IMR-90 (cell line): ENCODE measurements around the gene SYCN. TPM values are rescaled to one million over a fixed set of nuclear protein-coding genes. Genes with fewer than 3 reads are reported as not detected.

Experiments used
- ATAC-seq: fragments of 200-7000 bp; cut with Tn5 transposase; 2 replicates; pipeline ENCODE4 v1.9.1; 2020; ENCODE audit warnings: low read depth, mild to moderate bottlenecking, moderate library complexity
- BruUV-seq: library from RNA; stranded (reverse); fragments of 400-500 nt; replicated peaks from 2 replicates; lab custom pipeline; 2021; lab: Mats Ljungman, UMichigan
- CTCF ChIA-PET: fragments of 300-600 bp; formaldehyde crosslinking; extraction: SDS; loops from one replicate; lab custom pipeline; 2021; ENCODE audit warnings: antibody characterized with exemption; lab: Yijun Ruan, JAX
- POLR2A ChIA-PET: fragments of 300-600 bp; sonication (Branson Sonifier 250); formaldehyde crosslinking; loops from one replicate; lab custom pipeline; 2022; ENCODE audit warnings: antibody characterized with exemption; ENCODE audit not compliant: unreplicated experiment; lab: Charles Lee
- DNase-seq: peaks from one replicate; pipeline ENCODE4 v3.0.0; 2013
- H2AFZ ChIP-seq: replicated peaks from 2 replicates; pipeline ENCODE3; 2013; ENCODE audit warnings: low read length, mild to moderate bottlenecking; ENCODE audit not compliant: poor library complexity
- H2AK5ac ChIP-seq: 2 replicates; pipeline ENCODE4 v1.6.1; 2013; ENCODE audit warnings: low read depth, low read length, inconsistent platforms
- H2AK9ac ChIP-seq: replicated peaks from 2 replicates; pipeline ENCODE3; 2013; ENCODE audit warnings: mild to moderate bottlenecking, low read depth, low read length, moderate library complexity; ENCODE audit not compliant: poor library complexity
- H2BK120ac ChIP-seq: 2 replicates; pipeline ENCODE4 v1.6.1; 2013; ENCODE audit warnings: low read depth, low read length, inconsistent platforms
- H2BK15ac ChIP-seq: 3 replicates; pipeline ENCODE4 v1.6.1; 2013; ENCODE audit warnings: low read depth, low read length, inconsistent platforms
- H2BK20ac ChIP-seq: 2 replicates; pipeline ENCODE4 v1.6.1; 2013; ENCODE audit warnings: low read depth, mild to moderate bottlenecking, inconsistent platforms, low read length, moderate library complexity
- H2BK5ac ChIP-seq: 2 replicates; pipeline ENCODE4 v1.6.1; 2013; ENCODE audit warnings: mild to moderate bottlenecking, low read depth, low read length, inconsistent platforms; ENCODE audit not compliant: poor library complexity, severe bottlenecking
- H3K14ac ChIP-seq: replicated peaks from 2 replicates; pipeline ENCODE4 v1.6.1; 2013; ENCODE audit warnings: low read depth, low read length, inconsistent platforms
- H3K18ac ChIP-seq: 2 replicates; pipeline ENCODE4 v1.6.1; 2013; ENCODE audit warnings: low read depth, low read length, control low read depth
- H3K23ac ChIP-seq: 2 replicates; pipeline ENCODE4 v1.6.1; 2013; ENCODE audit warnings: low read depth, low read length, inconsistent platforms
- H3K27ac ChIP-seq: 2 replicates; pipeline ENCODE4 v1.5.1; 2013; ENCODE audit warnings: mild to moderate bottlenecking, control low read depth, low read length; ENCODE audit not compliant: insufficient read depth
- H3K27me3 ChIP-seq: 2 replicates; pipeline ENCODE4 v1.6.1; 2013; ENCODE audit warnings: low read length; ENCODE audit not compliant: control insufficient read depth, insufficient read depth
- H3K36me3 ChIP-seq: 2 replicates; pipeline ENCODE4 v1.6.1; 2013; ENCODE audit warnings: low read length, mixed read lengths; ENCODE audit not compliant: control insufficient read depth, insufficient read depth
- H3K4ac ChIP-seq: 2 replicates; pipeline ENCODE4 v1.6.1; 2013; ENCODE audit warnings: low read depth, low read length, inconsistent platforms
- H3K4me1 ChIP-seq: 2 replicates; pipeline ENCODE4 v1.6.1; 2013; ENCODE audit warnings: low read length, mixed read lengths; ENCODE audit not compliant: control insufficient read depth, insufficient read depth
- H3K4me2 ChIP-seq: 2 replicates; pipeline ENCODE4 v1.6.1; 2013; ENCODE audit warnings: low read depth, mild to moderate bottlenecking, control low read depth, low read length, moderate library complexity
- H3K4me3 ChIP-seq: 2 replicates; pipeline ENCODE4 v1.5.1; 2013; ENCODE audit warnings: low read depth, mild to moderate bottlenecking, control low read depth, low read length, moderate library complexity; ENCODE audit not compliant: insufficient read depth
- H3K56ac ChIP-seq: 2 replicates; pipeline ENCODE4 v1.6.1; 2013; ENCODE audit warnings: low read length, inconsistent platforms; ENCODE audit not compliant: insufficient read depth; ENCODE audit errors: extremely low read depth
- H3K79me1 ChIP-seq, 2 experiments: 2 replicates each; pipeline ENCODE4 v1.6.1; 2013; ENCODE audit warnings: low read length in 2 of 2, inconsistent platforms in 1 of 2, low read depth in 1 of 2
- H3K9ac ChIP-seq: 2 replicates; pipeline ENCODE4 v1.6.1; 2013; ENCODE audit warnings: low read depth, low read length, control low read depth
- H3K9me1 ChIP-seq: 2 replicates; pipeline ENCODE4 v1.6.1; 2013; ENCODE audit warnings: low read length, inconsistent platforms; ENCODE audit not compliant: insufficient read depth
- H3K9me3 ChIP-seq: 2 replicates; pipeline ENCODE4 v1.6.1; 2013; ENCODE audit warnings: low read length; ENCODE audit not compliant: control insufficient read depth, insufficient read depth
- H4K20me1 ChIP-seq: 2 replicates; pipeline ENCODE4 v1.6.1; 2013; ENCODE audit warnings: low read length, inconsistent platforms; ENCODE audit not compliant: insufficient read depth
- H4K5ac ChIP-seq: 2 replicates; pipeline ENCODE4 v1.6.1; 2013; ENCODE audit warnings: mild to moderate bottlenecking, low read depth, low read length, control low read depth
- H4K8ac ChIP-seq, 2 experiments: 2 replicates each; pipeline ENCODE4 v1.6.1; 2013; ENCODE audit warnings: low read depth in 2 of 2, low read length in 2 of 2, control low read depth in 1 of 2, inconsistent platforms in 1 of 2
- H4K91ac ChIP-seq: 2 replicates; pipeline ENCODE4 v1.6.1; 2013; ENCODE audit warnings: low read depth, low read length, inconsistent platforms; ENCODE audit not compliant: insufficient read depth
- SMC3 ChIP-seq: fragments of 150-350 bp; IDR thresholded peaks from 2 replicates; pipeline ENCODE4 v1.6.1; 2016; ENCODE audit warnings: low read depth, mild to moderate bottlenecking, antibody characterized with exemption, low read length, moderate library complexity
- WGBS, 2 experiments: methylation state at CpG; one replicate each; pipeline versions ENCODE4 v1.1.5 to v1.1.7; 2013; ENCODE audit warnings: missing lambda C conversion rate in 2 of 2; ENCODE audit not compliant: insufficient read length in 1 of 2; ENCODE audit errors: extremely low coverage in 2 of 2; 5-methylcytosine and 5-hydroxymethylcytosine counted together
- dilution Hi-C: fragments of 300-500 bp; cut with HindIII; formaldehyde crosslinking; loops from one replicate; pipeline ENCODE4 v1.14.3; 2018; ENCODE audit warnings: low sequenced_read_pairs; ENCODE audit not compliant: unreplicated experiment
- in situ Hi-C: fragments of 300-500 bp; cut with MboI; formaldehyde crosslinking; loops from 3 replicates; pipeline ENCODE4 v1.14.3; 2019; ENCODE audit warnings: low sequenced_read_pairs, inconsistent platforms, mixed read lengths
- intact Hi-C: fragments of 100-400 bp; cut with micrococcal nuclease; formaldehyde crosslinking; loops from 2 replicates; pipeline ENCODE4 v1.10.0; 2022
- polyA plus RNA-seq, 3 experiments: library from polyadenylated mRNA; depleted of rRNA; stranded (reverse); fragments of >200 nt; gene quantifications; 2 replicates each; pipeline ENCODE4 v1.2.3, GENCODE V29; 2012; ENCODE audit warnings: low replicate concordance in 1 of 3
- total RNA-seq: library from RNA; depleted of rRNA; stranded (reverse); fragments of >200 nt; gene quantifications from 2 replicates; pipeline ENCODE4 v1.2.3, GENCODE V29; 2012
- TF ChIP-seq, protein P1 (sequence below): fragments of 150-350 bp; IDR thresholded peaks from 2 replicates; pipeline ENCODE4 v1.6.1; 2017; ENCODE audit warnings: mild to moderate bottlenecking, antibody characterized with exemption, low read length, low read depth

SYCN gene
- total and polyA plus RNA-seq, 2 of the 4 experiments (the other 2 are of a cell fraction) = not detected

DNA sequence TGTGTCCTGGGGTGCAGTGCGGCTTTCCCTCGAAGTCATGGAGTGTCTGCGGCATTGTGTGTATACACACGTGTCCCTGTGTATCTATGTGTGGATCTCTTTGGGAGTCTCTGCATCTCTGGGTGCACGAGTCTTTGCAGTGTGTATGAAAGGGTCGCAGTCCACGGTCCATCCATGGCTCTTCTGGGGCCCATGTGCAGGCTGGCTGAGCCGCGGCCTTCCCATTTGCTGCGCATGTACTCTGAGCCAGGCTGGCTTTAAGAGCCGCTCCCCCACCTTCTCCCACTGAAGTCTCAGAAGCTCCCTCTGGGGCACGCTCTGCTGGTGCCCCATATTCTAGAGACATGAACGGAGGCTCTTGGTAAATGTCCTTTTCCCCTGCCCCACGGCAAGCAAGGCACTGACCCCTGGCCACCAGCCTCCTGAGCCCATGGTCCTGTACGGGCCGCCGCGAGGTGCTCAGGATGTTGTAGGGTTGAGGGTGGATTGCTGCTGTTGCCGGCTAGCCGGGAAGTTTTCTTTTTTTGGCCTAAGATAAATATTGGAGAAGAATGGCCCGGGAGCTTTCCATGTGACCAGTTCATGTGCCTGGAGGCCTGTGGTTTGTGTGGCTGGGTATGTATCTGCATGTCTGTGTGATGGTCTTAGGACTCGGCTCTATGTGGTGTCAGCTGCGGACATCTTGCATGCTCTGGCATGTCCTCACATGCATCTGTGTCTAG lies 46.6 kb downstream of the SYCN start:
- H3K18ac ChIP-seq = no peak overlapping the region
- no peaks in the 10 kb centered on the region for H3K9me3 ChIP-seq
- H2AFZ ChIP-seq = no peak overlapping the region
- ChIA-PET CTCF (no interaction called here), POLR2A (no interaction called here)
- H3K14ac ChIP-seq = peak overlapping the region; percentile 24; the same call in 1 of the 2 replicates
- no peak overlapping the region for H2BK20ac ChIP-seq
- H3K4me3 ChIP-seq = no peak overlapping the region
- H3K27ac ChIP-seq = no peak overlapping the region
- H3K9me1 ChIP-seq = peaks cover 30% of the 10 kb centered on the region
- no peak for TF ChIP-seq SMC3
- TF ChIP-seq, protein P1, sequence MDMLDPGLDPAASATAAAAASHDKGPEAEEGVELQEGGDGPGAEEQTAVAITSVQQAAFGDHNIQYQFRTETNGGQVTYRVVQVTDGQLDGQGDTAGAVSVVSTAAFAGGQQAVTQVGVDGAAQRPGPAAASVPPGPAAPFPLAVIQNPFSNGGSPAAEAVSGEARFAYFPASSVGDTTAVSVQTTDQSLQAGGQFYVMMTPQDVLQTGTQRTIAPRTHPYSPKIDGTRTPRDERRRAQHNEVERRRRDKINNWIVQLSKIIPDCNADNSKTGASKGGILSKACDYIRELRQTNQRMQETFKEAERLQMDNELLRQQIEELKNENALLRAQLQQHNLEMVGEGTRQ = peak; percentile 31; the same call in 1 of the 2 replicates
- H4K8ac ChIP-seq = no peak overlapping the region
- H2BK120ac ChIP-seq = no peak overlapping the region
- no peak overlapping the region for H3K56ac ChIP-seq
- H3K4ac ChIP-seq = peak overlapping the region; percentile 78; the same call in 1 of the 2 replicates
- H4K91ac ChIP-seq = no peak overlapping the region
- BruUV-seq = no TSS peak
- WGBS, 2 experiments = 64% methylated on average over 9 of the region's 23 CpGs; no CpG with 5 or more reads in 1 of the 2 experiments
- peak overlapping the region; percentile 10; the same call in 1 of the 2 replicates for H2AK5ac ChIP-seq
- dilution Hi-C loops (no loop called here), in situ Hi-C loops (no loop called here), intact Hi-C loops (no loop called here)
- H3K4me1 ChIP-seq = peaks cover 26% of the 10 kb centered on the region
- H2BK15ac ChIP-seq = no peak overlapping the region
- ATAC-seq (peak; percentile 22; the same call in 1 of the 2 replicates), DNase-seq (peak; percentile 28)
- no peak overlapping the region for H2BK5ac ChIP-seq
- 0 out of 2 replicates have a peak overlapping the region, but pooled peaks have one; percentile 5 for H3K23ac ChIP-seq
- peak overlapping the region; percentile 6; the same call in 1 of the 2 replicates for H3K4me2 ChIP-seq
- no peak overlapping the region for H2AK9ac ChIP-seq
- no peak overlapping the region for H3K9ac ChIP-seq
- no peaks in the 10 kb centered on the region for H3K27me3 ChIP-seq
- peaks cover 39 to 85% of the 10 kb centered on the region in 2 experiments for H3K79me1 ChIP-seq
- H4K5ac ChIP-seq = no peak overlapping the region
- H4K20me1 ChIP-seq = peaks cover 53% of the 10 kb centered on the region
- H3K36me3 ChIP-seq = no peaks in the 10 kb centered on the region
